Choroid plexus epithelial cell (primary cell): ENCODE results near the gene DPP9.
"Not testable (repeated sequence)": the region's sequence is repeated elsewhere in the genome, so short reads cannot be mapped to it uniquely, and the experiment has no call there.

Source experiments
- DNase-seq: peaks from one replicate; pipeline ENCODE4 v3.0.0-alpha.2; 2010; ENCODE audit warnings: low read depth
- H3K4me3 ChIP-seq: 2 replicates; pipeline ENCODE4 v1.5.1; 2011; ENCODE audit warnings: low read depth, mild to moderate bottlenecking, control low read depth, low read length, moderate library complexity
- TF ChIP-seq, protein P1 (sequence below): conservative IDR thresholded peaks from 2 replicates; pipeline ENCODE4 v1.5.1; 2011; ENCODE audit warnings: low read depth, mild to moderate bottlenecking, control low read depth, inconsistent platforms, low read length, moderate library complexity

The DPP9 gene

GRCh38 chr19:4689403-4689802 lies 34.2 kb downstream of the DPP9 start:
- no peak overlapping the region for H3K4me3 ChIP-seq
- TF ChIP-seq, protein P1, sequence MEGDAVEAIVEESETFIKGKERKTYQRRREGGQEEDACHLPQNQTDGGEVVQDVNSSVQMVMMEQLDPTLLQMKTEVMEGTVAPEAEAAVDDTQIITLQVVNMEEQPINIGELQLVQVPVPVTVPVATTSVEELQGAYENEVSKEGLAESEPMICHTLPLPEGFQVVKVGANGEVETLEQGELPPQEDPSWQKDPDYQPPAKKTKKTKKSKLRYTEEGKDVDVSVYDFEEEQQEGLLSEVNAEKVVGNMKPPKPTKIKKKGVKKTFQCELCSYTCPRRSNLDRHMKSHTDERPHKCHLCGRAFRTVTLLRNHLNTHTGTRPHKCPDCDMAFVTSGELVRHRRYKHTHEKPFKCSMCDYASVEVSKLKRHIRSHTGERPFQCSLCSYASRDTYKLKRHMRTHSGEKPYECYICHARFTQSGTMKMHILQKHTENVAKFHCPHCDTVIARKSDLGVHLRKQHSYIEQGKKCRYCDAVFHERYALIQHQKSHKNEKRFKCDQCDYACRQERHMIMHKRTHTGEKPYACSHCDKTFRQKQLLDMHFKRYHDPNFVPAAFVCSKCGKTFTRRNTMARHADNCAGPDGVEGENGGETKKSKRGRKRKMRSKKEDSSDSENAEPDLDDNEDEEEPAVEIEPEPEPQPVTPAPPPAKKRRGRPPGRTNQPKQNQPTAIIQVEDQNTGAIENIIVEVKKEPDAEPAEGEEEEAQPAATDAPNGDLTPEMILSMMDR, result no peak
- no peak for DNase-seq

DNA sequence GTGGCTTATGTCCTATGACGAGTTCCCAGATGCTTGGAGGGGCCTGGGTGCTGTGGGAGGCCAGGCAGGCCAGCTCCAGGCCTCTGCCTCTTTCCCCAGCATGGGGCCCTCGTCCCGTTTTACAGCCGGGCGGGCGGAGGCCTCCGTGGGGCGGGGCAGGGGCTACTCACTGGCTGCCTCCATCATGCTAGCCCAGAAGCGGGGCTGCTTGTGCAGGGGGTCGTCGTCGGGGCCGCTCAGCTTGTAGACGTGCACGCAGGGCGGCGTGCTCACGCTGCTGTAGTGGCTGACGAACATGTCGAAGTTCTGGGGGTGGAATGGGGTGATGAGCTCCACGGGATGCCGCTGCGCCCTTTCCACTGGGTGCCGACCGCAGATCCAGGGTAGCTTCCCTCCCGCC lies 35.1 kb downstream of the DPP9 start:
- TF ChIP-seq, protein P1, result no peak
- no peak for DNase-seq
- no peak overlapping the region for H3K4me3 ChIP-seq

DNA sequence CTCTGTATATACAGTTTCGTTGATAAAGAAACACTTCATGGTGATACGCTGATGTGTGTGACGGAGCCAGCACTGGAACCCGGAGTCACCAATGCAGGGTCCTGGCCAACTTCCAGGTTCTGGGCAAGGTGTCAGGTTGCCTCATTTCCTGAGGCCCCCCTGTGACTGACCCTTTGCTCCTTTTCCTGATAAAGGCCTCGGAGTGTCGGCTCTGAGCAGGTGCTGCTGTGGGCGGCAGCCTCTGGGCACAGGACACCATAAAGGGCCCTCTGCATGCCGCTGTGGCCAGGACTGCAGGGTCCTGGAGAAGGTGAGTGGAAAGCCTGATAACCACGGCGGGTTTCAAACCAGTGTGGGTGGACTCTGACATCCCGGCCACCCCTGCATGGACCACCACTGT lies 36.2 kb downstream of the DPP9 start:
- TF ChIP-seq, protein P1, result no peak
- H3K4me3 ChIP-seq, result no peak overlapping the region
- no peak for DNase-seq

DNA sequence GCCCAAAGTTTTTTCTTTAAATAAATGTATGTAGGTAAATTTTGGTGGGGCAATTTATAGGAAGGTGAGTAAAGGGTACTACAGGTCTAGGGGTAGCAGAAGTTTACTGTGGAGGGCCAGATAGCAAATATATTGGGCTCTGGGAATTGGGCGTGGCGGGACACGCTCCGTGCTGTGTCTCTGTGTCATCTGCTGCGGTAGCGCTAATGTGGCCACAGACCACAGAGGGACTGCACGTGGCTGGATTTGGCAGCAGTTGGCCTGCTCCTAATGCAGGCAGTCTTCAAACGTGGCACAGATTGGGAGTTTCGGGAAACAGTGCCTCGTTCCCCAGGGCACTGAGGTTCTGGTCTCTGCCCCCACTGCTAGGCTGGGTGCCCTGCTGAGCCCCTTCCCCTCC lies 36.9 kb downstream of the DPP9 start:
- TF ChIP-seq, protein P1, result no peak
- H3K4me3 ChIP-seq, result no peak overlapping the region
- no peak for DNase-seq

DNA sequence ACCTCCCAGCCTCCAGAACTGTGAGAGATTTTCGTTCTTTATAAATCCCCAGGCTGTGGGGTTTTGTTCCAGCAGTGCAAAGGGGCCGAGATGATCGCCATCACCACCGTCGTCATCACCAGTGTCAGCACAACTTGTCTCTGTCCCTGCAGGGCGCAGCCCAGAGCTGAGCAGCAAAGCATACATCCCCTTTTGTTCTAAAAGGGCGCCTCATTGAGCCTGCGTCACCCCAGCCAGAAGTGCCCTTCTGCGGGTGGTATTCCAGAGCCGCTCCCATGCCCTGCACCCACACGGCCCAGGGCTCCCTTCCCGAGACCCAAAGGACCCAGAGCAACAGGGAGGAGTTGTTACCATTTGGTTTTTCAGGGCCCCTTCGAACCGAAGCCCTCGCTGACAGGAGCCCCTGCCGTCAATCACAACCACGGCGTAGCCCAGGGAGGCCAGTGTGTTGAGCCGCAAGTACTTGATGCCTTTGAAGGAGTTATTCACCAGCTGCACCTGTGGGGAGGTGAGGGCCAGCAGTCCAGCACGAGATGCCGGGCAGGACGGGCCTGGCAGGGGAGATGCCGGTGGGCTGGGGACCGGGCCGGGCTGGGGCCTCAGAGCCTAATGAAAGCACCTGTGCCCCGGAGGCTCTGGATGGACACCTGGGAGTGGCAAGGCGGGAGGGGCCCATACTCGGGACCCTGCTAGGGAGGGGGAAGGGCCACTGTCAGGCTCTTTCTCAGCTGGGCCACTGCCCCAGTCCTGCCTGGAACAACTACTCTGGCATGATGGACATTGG lies 39.1 kb downstream of the DPP9 start:
- TF ChIP-seq, protein P1, result no peak
- no peak overlapping the region for H3K4me3 ChIP-seq
- DNase-seq, result no peak

DNA sequence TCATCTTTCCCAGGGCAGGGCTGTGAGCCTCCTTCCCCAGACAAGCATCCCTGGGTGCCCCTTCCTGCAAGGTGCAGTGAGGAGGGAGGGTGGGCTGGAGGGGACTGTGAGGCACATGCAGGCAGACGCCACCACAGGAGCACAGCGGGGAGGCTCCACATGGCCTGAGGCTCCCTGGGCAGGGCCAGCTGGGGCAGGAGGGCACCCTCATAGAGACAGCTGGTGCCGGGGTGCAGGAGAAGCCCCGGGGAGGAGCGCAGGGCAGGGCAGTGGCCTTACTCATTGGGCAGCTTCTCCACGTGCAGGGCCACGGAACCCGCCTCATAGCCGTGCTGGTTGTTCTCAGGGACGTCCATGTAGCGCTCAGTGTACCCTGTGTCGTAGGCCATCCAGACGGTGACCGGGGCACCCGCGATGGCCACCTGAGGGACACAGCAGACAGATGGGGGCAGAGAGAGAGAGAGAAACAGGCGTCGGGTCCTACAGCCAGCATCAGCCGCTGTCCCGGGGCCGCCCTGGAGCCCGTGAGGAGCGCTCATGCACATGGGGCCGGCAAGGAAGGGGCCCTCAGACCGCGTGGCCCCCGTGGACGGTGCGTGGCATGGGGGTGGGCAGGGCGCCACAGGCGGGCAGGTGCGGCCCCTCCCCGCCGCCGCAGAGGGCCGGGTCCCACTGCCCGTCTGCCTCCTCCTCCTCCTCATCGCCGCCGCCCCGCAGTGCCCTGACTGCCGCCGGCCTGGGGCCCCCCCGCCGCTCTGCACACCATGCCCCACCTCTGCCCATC lies 41.0 kb downstream of the DPP9 start:
- H3K4me3 ChIP-seq, result no peak overlapping the region
- TF ChIP-seq, protein P1, result no peak
- no peak for DNase-seq

DNA sequence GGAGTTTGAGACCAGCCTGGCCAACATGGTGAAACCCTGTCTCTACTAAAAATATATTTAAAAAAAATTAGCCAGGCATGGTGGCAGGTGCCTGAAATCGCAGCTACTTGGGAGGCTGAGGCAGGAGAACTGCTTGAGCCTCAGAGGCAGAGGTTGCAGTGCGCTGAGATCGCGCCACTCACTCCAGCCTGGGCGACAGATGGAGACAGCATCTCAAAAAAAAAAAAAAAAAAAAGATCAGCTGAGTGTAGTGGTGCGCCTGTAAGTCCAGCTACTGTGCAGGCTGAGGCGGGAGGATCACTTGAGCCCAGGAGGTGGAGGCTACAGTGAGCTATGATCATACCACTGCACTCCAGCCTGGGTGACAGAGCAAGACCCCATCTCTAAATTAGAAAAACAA lies 43.6 kb downstream of the DPP9 start:
- H3K4me3 ChIP-seq, DNase-seq: not testable (repeated sequence)
